ENCODE data around the gene RDM1. TPM values are rescaled to one million over a fixed set of nuclear protein-coding genes. Genes with fewer than 3 reads are reported as not detected.

The RDM1 gene
- total RNA-seq, 1 experiment from 2014 or later = 6.2 TPM

DNA sequence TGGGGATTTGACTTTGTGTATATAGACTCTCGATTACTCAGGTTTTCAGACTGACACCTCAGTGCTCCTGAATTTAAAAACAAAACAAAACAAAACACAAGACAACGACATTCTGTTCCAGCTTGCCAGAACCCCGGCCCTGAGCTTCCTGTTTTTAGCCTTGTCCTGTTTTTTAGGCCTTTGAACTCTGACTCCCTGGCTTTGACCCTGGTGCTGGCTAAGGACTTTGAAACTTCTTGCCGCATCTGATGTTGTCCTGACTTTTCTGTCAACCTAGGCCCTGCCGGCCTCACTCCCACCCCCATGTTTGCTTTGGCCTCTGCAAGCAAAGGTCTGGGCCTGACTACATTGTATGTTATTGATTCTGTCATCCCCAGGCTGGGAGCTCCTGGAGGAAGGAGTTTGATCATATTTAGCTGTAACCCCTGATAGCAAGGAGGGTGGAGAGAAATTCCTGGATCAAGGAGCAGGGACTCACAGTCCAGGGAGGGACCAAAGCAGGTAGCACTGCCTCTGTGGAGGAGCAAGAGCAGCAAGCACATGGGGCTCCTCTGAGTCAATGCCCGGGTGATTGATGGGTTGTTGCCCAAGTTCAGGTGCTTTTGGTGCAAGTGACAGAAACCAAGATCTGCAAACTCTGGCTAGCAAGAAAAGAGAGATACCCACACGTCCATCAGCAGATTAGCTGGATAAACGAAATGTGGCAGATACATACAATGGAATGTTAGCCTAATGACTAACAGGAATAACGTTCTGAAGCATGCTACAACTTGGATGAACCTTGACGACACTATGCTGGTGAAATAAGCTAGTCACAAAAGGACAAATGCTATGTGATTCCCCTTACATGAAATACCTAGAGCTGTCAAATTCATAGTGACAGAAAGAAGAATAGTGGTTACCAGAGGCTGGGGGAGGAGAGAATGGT is 43.0 kb upstream of the RDM1 start:
- no peak overlapping the region for H3K4me3 Mint-ChIP-seq (ENCODE audit: low read depth, unreplicated experiment)
- TF ChIP-seq, protein P1, sequence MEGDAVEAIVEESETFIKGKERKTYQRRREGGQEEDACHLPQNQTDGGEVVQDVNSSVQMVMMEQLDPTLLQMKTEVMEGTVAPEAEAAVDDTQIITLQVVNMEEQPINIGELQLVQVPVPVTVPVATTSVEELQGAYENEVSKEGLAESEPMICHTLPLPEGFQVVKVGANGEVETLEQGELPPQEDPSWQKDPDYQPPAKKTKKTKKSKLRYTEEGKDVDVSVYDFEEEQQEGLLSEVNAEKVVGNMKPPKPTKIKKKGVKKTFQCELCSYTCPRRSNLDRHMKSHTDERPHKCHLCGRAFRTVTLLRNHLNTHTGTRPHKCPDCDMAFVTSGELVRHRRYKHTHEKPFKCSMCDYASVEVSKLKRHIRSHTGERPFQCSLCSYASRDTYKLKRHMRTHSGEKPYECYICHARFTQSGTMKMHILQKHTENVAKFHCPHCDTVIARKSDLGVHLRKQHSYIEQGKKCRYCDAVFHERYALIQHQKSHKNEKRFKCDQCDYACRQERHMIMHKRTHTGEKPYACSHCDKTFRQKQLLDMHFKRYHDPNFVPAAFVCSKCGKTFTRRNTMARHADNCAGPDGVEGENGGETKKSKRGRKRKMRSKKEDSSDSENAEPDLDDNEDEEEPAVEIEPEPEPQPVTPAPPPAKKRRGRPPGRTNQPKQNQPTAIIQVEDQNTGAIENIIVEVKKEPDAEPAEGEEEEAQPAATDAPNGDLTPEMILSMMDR (IDR thresholded peaks at IDR 0.05; ENCODE audit: unreplicated experiment) = no peak
- DNase-seq = no peak
- CTCF ChIA-PET = interaction anchor here (0.6 to 1.9 kb wide), 2 partner anchors 99 to 510 kb away, joined by 3 to 13 read pairs; no protein-coding TSS in a partner anchor
- no peaks in the 10 kb centered on the region for H3K36me3 Mint-ChIP-seq (ENCODE audit: insufficient read depth, unreplicated experiment)
- peaks cover 36% of the 10 kb centered on the region for H3K27me3 Mint-ChIP-seq (ENCODE audit: unreplicated experiment)
- BruUV-seq (replicated peaks) = no TSS peak
- H3K9me3 Mint-ChIP-seq (ENCODE audit: low read depth, unreplicated experiment) = no peaks in the 10 kb centered on the region
- no peak overlapping the region for H3K27ac Mint-ChIP-seq (ENCODE audit: unreplicated experiment)
- H3K4me1 Mint-ChIP-seq (ENCODE audit: low read depth, unreplicated experiment) = peaks cover 11% of the 10 kb centered on the region
- intact Hi-C loops (cut with micrococcal nuclease; ENCODE audit: unreplicated experiment) = no loop called here

GRCh38 chr17:35972945-35973332 is 42.4 kb upstream of the RDM1 start:
- Mint-ChIP-seq H3K4me3 (ENCODE audit: low read depth, unreplicated experiment) (no peak overlapping the region), H3K27me3 (ENCODE audit: unreplicated experiment) (peaks cover 30% of the 10 kb centered on the region), H3K9me3 (ENCODE audit: low read depth, unreplicated experiment) (no peaks in the 10 kb centered on the region), H3K27ac (ENCODE audit: unreplicated experiment) (no peak overlapping the region), H3K36me3 (ENCODE audit: insufficient read depth, unreplicated experiment) (no peaks in the 10 kb centered on the region), H3K4me1 (ENCODE audit: low read depth, unreplicated experiment) (peaks cover 11% of the 10 kb centered on the region)
- no peak for DNase-seq
- intact Hi-C loops (cut with micrococcal nuclease; ENCODE audit: unreplicated experiment) = no loop called here
- CTCF ChIA-PET = interaction anchor here (1.3 to 1.9 kb wide), 2 partner anchors 8 to 99 kb away, joined by 3 to 13 read pairs; no protein-coding TSS in a partner anchor
- BruUV-seq (replicated peaks) = no TSS peak
- TF ChIP-seq, protein P1 (IDR thresholded peaks at IDR 0.05; ENCODE audit: unreplicated experiment) = no peak

DNA sequence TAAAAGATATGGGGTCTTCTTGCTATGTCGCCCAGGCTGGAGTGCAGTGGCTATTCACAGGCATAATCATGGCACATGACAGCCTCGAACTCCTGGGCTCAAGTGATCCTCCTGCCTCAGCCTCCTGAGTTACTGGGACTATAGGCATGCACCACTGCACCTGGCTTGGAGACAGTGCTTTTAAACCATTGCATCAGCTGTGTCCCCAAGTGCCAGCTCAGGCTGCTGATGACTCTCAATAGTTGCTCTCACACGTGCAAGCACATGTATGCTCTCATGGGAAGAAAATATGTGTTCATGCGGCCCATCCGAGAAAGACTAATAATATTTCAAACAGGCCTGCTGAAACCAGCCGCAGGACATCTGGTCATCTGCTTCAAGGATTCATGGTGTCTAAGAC is 42.0 kb upstream of the RDM1 start:
- TF ChIP-seq, protein P1 (IDR thresholded peaks at IDR 0.05; ENCODE audit: unreplicated experiment) = no peak
- no peak for DNase-seq
- intact Hi-C loops (cut with micrococcal nuclease; ENCODE audit: unreplicated experiment) = no loop called here
- H3K27ac Mint-ChIP-seq (ENCODE audit: unreplicated experiment) = no peak overlapping the region
- no peaks in the 10 kb centered on the region for H3K36me3 Mint-ChIP-seq (ENCODE audit: insufficient read depth, unreplicated experiment)
- peaks cover 11% of the 10 kb centered on the region for H3K4me1 Mint-ChIP-seq (ENCODE audit: low read depth, unreplicated experiment)
- H3K4me3 Mint-ChIP-seq (ENCODE audit: low read depth, unreplicated experiment) = no peak overlapping the region
- CTCF ChIA-PET = interaction anchor here (1.3 kb wide), 1 partner anchor 8 kb away, joined by 3 read pairs; no protein-coding TSS in a partner anchor
- peaks cover 26% of the 10 kb centered on the region for H3K27me3 Mint-ChIP-seq (ENCODE audit: unreplicated experiment)
- no TSS peak for BruUV-seq (replicated peaks)
- no peaks in the 10 kb centered on the region for H3K9me3 Mint-ChIP-seq (ENCODE audit: low read depth, unreplicated experiment)

GRCh38 chr17:35972066-35972465 is 41.5 kb upstream of the RDM1 start:
- DNase-seq = no peak
- Mint-ChIP-seq H3K27ac (ENCODE audit: unreplicated experiment) (no peak overlapping the region), H3K27me3 (ENCODE audit: unreplicated experiment) (peaks cover 21% of the 10 kb centered on the region), H3K4me1 (ENCODE audit: low read depth, unreplicated experiment) (peaks cover 11% of the 10 kb centered on the region), H3K36me3 (ENCODE audit: insufficient read depth, unreplicated experiment) (no peaks in the 10 kb centered on the region), H3K4me3 (ENCODE audit: low read depth, unreplicated experiment) (no peak overlapping the region), H3K9me3 (ENCODE audit: low read depth, unreplicated experiment) (no peaks in the 10 kb centered on the region)
- CTCF ChIA-PET = interaction anchor here (1.3 kb wide), 1 partner anchor 9 kb away, joined by 3 read pairs; no protein-coding TSS in a partner anchor
- intact Hi-C loops (cut with micrococcal nuclease; ENCODE audit: unreplicated experiment) = no loop called here
- BruUV-seq (replicated peaks) = no TSS peak
- TF ChIP-seq, protein P1 (IDR thresholded peaks at IDR 0.05; ENCODE audit: unreplicated experiment) = no peak
